ENCODE data around the gene CELA2A.

The CELA2A gene

GRCh38 chr1:15504436-15504835 lies 47.9 kb downstream of the CELA2A start:
- Histone ChIP-seq H3K27me3 (ENCODE audit: insufficient read depth, poor library complexity, severe bottlenecking) (no peaks in the 10 kb centered on the region), H3K4me3 (ENCODE audit: severe bottlenecking) (no peak overlapping the region), H3K9me3 (ENCODE audit: severe bottlenecking) (no peaks in the 10 kb centered on the region), H3K27ac (ENCODE audit: poor library complexity, severe bottlenecking) (no peak overlapping the region), H3K4me1 (ENCODE audit: insufficient read depth, poor library complexity, severe bottlenecking) (no peaks in the 10 kb centered on the region), H3K36me3 (ENCODE audit: low read depth) (no peaks in the 10 kb centered on the region)
- no peak for DNase-seq (ENCODE audit: low spot score)
- no peak for TF ChIP-seq CTCF (IDR thresholded peaks at IDR 0.05; ENCODE audit: poor library complexity, severe bottlenecking)
- ATAC-seq (ENCODE audit: low read depth): no peak

DNA sequence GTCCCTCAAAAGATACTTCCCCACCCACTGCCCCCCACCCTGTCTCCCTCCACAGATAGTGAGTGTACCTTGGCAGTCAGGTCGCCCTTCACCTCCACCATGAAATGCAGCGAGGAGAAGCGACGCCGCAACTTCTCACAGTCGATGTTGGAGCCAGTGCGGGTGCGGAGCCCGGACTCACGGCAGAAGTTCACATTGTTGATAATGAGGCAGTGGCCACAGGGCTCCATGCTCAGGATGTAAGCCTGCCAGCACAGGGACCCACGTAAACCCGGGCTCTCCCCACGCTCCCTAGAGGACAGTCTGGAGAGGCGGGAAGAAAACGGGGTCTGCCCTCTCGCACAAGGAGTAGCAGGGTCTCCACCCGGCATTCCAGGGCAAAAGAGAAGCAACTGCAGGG lies 50.3 kb downstream of the CELA2A start:
- ATAC-seq (ENCODE audit: low read depth) (no peak), DNase-seq (ENCODE audit: low spot score) (no peak)
- no peaks in the 10 kb centered on the region for H3K4me1 ChIP-seq (ENCODE audit: insufficient read depth, poor library complexity, severe bottlenecking)
- H3K27me3 ChIP-seq (ENCODE audit: insufficient read depth, poor library complexity, severe bottlenecking): no peaks in the 10 kb centered on the region
- H3K9me3 ChIP-seq (ENCODE audit: severe bottlenecking): no peaks in the 10 kb centered on the region
- no peak overlapping the region for H3K27ac ChIP-seq (ENCODE audit: poor library complexity, severe bottlenecking)
- H3K4me3 ChIP-seq (ENCODE audit: severe bottlenecking): no peak overlapping the region
- H3K36me3 ChIP-seq (ENCODE audit: low read depth): no peaks in the 10 kb centered on the region
- TF ChIP-seq CTCF (IDR thresholded peaks at IDR 0.05; ENCODE audit: poor library complexity, severe bottlenecking): no peak

DNA sequence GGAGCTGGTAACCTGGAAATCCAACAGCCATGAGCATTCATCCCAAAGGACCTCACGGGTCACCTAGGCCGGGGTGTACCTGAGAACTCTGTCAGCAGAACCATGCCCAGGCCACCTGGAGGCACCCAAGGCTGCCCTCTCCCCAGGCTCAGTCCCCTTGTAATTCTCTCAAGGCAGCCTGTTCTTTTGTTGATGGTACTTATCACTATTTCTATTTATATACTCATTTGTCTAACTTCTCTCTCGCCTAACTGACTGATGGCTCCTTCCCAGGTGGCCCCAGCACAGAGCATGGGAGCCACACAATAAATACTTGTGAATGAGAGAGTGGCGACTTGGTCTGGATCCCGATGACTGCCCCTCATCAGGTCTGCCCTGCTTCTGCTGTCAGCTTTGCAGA lies 50.7 kb downstream of the CELA2A start:
- H3K9me3 ChIP-seq (ENCODE audit: severe bottlenecking): no peaks in the 10 kb centered on the region
- H3K4me3 ChIP-seq (ENCODE audit: severe bottlenecking): no peak overlapping the region
- no peaks in the 10 kb centered on the region for H3K27me3 ChIP-seq (ENCODE audit: insufficient read depth, poor library complexity, severe bottlenecking)
- ATAC-seq (ENCODE audit: low read depth) (no peak), DNase-seq (ENCODE audit: low spot score) (no peak)
- H3K4me1 ChIP-seq (ENCODE audit: insufficient read depth, poor library complexity, severe bottlenecking): no peaks in the 10 kb centered on the region
- H3K36me3 ChIP-seq (ENCODE audit: low read depth): no peaks in the 10 kb centered on the region
- no peak overlapping the region for H3K27ac ChIP-seq (ENCODE audit: poor library complexity, severe bottlenecking)
- TF ChIP-seq CTCF (IDR thresholded peaks at IDR 0.05; ENCODE audit: poor library complexity, severe bottlenecking): no peak

- no peaks in the 10 kb centered on the region for H3K4me1 ChIP-seq (ENCODE audit: insufficient read depth, poor library complexity, severe bottlenecking)
- no peak overlapping the region for H3K27ac ChIP-seq (ENCODE audit: poor library complexity, severe bottlenecking)
- no peaks in the 10 kb centered on the region for H3K9me3 ChIP-seq (ENCODE audit: severe bottlenecking)
- DNase-seq (ENCODE audit: low spot score): no peak
- no peaks in the 10 kb centered on the region for H3K27me3 ChIP-seq (ENCODE audit: insufficient read depth, poor library complexity, severe bottlenecking)
- no peaks in the 10 kb centered on the region for H3K36me3 ChIP-seq (ENCODE audit: low read depth)
- no peak for ATAC-seq (ENCODE audit: low read depth)
- no peak overlapping the region for H3K4me3 ChIP-seq (ENCODE audit: severe bottlenecking)
- TF ChIP-seq CTCF (IDR thresholded peaks at IDR 0.05; ENCODE audit: poor library complexity, severe bottlenecking): no peak
These were observed 52.4 kb downstream of the CELA2A start for GRCh38 chr1:15508700-15509487.

- Histone ChIP-seq H3K27me3 (ENCODE audit: insufficient read depth, poor library complexity, severe bottlenecking) (no peaks in the 10 kb centered on the region), H3K9me3 (ENCODE audit: severe bottlenecking) (no peaks in the 10 kb centered on the region), H3K36me3 (ENCODE audit: low read depth) (no peaks in the 10 kb centered on the region), H3K4me1 (ENCODE audit: insufficient read depth, poor library complexity, severe bottlenecking) (no peaks in the 10 kb centered on the region), H3K4me3 (ENCODE audit: severe bottlenecking) (no peak overlapping the region), H3K27ac (ENCODE audit: poor library complexity, severe bottlenecking) (no peak overlapping the region)
- ATAC-seq (ENCODE audit: low read depth): no peak
- DNase-seq (ENCODE audit: low spot score): no peak
- TF ChIP-seq CTCF (IDR thresholded peaks at IDR 0.05; ENCODE audit: poor library complexity, severe bottlenecking): no peak
These were observed 53.1 kb downstream of the CELA2A start for GRCh38 chr1:15509586-15509985.

All from RWPE2 (cell line).